ENCODE measurements around the gene MZB1. TPM values are rescaled to one million over a fixed set of nuclear protein-coding genes. Genes with fewer than 3 reads are reported as not detected.
A peak's percentile ranks its signal among the peaks of the same experiment; 100 is the strongest.

Gene MZB1
- total RNA-seq, 2 donors from 2014 or later = 39.9 to 55.2 TPM

DNA sequence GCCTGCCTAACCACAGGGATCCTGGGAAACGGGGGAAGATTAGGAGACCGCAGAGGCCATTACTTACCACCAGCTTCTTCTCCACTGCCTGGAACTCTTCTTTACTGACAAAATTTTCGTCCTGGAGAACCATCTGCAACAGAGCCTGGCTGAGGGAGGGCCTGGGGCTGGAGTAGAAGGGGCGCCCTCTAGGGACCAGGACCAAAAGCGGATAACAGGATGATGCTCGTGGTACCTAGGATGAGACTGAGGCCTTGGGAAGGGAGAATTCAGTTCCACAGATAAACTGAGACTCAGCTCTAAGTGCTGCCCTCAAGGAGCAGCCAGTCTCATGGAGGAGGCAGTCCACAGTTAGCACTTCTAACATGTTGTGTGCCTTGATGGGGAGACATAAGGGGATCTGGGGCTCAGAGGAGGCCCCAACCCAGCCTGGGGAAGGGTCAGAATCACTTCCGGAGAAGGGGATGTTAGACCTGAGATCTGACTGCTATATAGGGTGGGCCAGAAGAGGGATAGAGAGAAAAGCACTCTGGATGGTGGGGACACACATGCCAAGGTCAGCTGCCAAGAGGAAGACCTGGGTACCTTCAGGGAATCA, 12.9 kb upstream of the MZB1 start:
- no peak for ATAC-seq (replicated peaks)
- Mint-ChIP-seq H3K27me3 (no peaks in the 10 kb centered on the region), H3K4me1 (peaks cover 34% of the 10 kb centered on the region), H3K27ac (peak overlapping the region; percentile 96), H3K9me3 (no peaks in the 10 kb centered on the region), H3K4me3 (peak overlapping the region; percentile 87), H3K36me3 (ENCODE audit: low read depth) (peaks cover 14% of the 10 kb centered on the region)

DNA sequence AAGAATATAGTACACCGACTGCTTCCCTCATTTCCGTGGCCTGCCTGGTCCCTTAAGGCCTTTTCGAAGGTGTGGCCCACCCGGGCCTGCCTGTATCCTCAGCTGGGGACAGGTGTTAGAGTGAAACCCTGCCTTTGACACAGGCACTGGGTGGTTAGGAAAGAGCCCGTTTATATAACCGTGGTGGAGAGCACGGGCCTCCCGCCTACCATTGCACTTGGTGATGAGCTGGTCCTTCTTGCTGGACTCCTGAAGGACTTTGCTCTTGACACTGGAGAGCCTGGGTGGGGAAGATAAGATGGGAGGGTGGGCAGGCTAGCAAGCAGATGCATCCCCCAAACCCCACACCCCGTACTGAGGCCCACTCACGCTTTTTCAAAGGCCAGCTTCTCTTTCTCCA, 11.8 kb upstream of the MZB1 start:
- Mint-ChIP-seq H3K4me1 (peaks cover 34% of the 10 kb centered on the region), H3K27ac (no peak overlapping the region), H3K36me3 (ENCODE audit: low read depth) (peaks cover 20% of the 10 kb centered on the region), H3K27me3 (no peaks in the 10 kb centered on the region), H3K4me3 (no peak overlapping the region), H3K9me3 (no peaks in the 10 kb centered on the region)
- ATAC-seq (replicated peaks) = no peak

DNA sequence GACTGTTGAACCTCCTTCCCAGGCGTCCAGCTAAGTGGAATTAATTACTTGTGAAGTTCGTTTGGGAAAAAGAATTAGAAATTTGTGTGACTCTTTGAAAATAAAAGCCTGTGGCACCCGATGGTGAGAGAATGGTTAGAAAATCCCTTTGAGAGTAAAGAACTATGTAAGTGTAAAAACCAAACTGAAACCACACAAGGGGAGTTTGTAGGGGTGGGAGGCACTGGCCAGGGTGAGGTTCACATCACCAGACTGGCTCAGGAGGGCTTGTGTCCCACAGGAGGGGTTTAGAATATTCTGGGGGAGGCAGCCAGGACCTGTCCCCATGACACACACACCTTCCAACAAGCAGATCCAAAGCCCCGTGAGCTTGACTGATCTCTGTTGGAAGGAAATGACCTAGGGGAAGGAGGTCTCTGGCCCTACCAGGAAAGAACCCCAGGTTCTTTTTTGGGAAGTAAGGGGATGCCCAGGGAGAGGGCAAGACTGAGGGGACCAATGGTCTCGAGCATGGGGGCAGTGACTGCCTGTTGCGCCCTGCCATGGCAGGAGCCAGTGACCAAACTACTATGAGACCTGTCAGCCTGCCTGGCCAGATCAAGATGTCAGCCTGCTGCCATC, 9.9 kb upstream of the MZB1 start:
- H3K9me3 Mint-ChIP-seq = no peaks in the 10 kb centered on the region
- peaks cover 36% of the 10 kb centered on the region for H3K36me3 Mint-ChIP-seq (ENCODE audit: low read depth)

DNA sequence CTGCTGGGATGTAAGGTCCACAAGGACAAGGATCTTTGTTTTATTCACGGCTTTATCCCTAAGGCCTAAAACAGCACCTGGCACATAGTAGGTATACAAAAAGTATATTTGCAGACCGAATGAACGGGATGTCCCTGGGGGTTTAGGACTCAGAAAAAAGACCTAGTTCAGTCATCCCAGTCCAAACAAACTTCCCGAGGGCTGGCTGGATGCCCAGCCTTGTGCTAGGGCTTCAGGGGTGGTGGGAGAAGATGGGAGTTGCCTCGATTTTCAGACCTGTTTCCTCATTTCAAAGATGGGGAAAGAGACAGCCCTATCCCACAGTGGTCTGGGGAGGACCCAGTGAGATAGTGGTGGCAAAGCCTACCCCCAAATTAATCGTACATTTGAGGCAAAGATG, 8.2 kb upstream of the MZB1 start:
- Mint-ChIP-seq H3K36me3 (ENCODE audit: low read depth) (peaks cover 49% of the 10 kb centered on the region), H3K27me3 (no peaks in the 10 kb centered on the region), H3K27ac (peak overlapping the region; percentile 26), H3K9me3 (no peaks in the 10 kb centered on the region), H3K4me1 (peaks cover 24% of the 10 kb centered on the region), H3K4me3 (no peak overlapping the region)
- no peak for ATAC-seq (replicated peaks)

More for the DNA sequence above, 9.9 kb upstream of the MZB1 start:
- H3K4me1 Mint-ChIP-seq = peaks cover 38% of the 10 kb centered on the region
- no peak for ATAC-seq (replicated peaks)
- H3K27me3 Mint-ChIP-seq = no peaks in the 10 kb centered on the region
- peak overlapping the region; percentile 78 for H3K27ac Mint-ChIP-seq
- peak overlapping the region; percentile 30 for H3K4me3 Mint-ChIP-seq

DNA sequence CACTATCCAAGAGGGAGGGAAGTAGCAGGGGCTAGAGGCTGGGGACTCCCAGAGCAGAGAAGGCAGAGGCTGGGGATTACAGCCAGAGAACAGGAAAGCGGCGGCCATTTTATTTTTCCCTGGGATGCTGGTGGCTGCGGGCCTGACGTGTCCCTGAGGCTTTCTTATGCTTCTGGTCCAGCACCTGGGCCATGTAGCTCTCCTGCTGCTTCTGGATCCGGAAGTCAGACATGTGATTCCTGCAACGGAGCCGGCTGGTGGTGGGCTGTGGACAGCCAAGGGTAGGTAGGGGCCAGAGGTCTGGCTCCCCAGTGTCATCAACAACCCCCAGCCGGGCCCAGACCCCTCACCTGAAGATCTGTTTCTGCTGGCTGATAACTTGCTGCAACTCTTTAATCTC, 7.0 kb upstream of the MZB1 start:
- H3K9me3 Mint-ChIP-seq = no peaks in the 10 kb centered on the region
- peak overlapping the region; percentile 26 for H3K27ac Mint-ChIP-seq
- ATAC-seq (replicated peaks) = no peak
- no peaks in the 10 kb centered on the region for H3K27me3 Mint-ChIP-seq
- H3K4me3 Mint-ChIP-seq = peak overlapping the region; percentile 59
- H3K36me3 Mint-ChIP-seq (ENCODE audit: low read depth) = peaks cover 57% of the 10 kb centered on the region
- H3K4me1 Mint-ChIP-seq = peaks cover 22% of the 10 kb centered on the region

DNA sequence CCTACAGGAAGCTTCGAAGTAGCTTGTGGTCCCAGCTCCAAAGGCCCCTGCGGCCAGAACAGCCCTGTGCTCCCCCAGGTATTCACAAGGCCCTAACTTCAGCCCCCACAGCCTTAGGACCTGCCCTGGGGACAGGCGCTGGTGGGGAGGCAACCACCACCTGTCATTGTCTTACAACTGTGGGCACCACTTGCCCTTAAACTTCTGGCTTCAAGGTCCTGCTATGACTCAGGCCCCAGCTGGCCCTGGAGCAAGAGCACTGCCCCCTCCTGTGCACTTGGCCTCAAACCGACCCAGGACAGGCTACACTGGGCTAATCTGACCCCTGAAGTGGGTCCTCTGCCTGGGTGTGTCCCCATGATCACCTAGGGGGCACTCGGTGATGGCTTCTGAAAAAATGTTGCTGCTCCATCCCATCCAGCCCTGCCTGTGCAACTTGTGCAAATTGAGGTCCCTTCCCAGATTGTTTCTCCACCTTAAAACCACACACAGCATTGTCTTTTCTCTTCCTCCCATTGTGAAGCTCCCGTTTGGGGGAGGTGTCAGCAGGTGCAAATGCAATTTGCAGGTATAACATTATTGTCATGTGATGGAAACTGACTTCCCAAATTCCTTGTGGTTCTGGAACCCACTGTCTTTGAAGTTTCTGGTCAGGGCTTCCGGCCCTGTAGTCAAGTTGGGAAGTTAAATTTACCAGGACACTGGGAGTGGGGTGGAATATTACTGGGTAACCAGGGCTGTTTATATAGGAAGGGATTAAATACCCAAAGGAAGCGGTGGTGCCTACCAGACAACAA, 6.3 kb upstream of the MZB1 start:
- peak overlapping the region; percentile 59 for H3K4me3 Mint-ChIP-seq
- H3K27ac Mint-ChIP-seq = no peak overlapping the region
- no peak for ATAC-seq (replicated peaks)
- H3K4me1 Mint-ChIP-seq = peaks cover 28% of the 10 kb centered on the region
- no peaks in the 10 kb centered on the region for H3K9me3 Mint-ChIP-seq
- H3K36me3 Mint-ChIP-seq (ENCODE audit: low read depth) = peaks cover 64% of the 10 kb centered on the region
- H3K27me3 Mint-ChIP-seq = no peaks in the 10 kb centered on the region

DNA sequence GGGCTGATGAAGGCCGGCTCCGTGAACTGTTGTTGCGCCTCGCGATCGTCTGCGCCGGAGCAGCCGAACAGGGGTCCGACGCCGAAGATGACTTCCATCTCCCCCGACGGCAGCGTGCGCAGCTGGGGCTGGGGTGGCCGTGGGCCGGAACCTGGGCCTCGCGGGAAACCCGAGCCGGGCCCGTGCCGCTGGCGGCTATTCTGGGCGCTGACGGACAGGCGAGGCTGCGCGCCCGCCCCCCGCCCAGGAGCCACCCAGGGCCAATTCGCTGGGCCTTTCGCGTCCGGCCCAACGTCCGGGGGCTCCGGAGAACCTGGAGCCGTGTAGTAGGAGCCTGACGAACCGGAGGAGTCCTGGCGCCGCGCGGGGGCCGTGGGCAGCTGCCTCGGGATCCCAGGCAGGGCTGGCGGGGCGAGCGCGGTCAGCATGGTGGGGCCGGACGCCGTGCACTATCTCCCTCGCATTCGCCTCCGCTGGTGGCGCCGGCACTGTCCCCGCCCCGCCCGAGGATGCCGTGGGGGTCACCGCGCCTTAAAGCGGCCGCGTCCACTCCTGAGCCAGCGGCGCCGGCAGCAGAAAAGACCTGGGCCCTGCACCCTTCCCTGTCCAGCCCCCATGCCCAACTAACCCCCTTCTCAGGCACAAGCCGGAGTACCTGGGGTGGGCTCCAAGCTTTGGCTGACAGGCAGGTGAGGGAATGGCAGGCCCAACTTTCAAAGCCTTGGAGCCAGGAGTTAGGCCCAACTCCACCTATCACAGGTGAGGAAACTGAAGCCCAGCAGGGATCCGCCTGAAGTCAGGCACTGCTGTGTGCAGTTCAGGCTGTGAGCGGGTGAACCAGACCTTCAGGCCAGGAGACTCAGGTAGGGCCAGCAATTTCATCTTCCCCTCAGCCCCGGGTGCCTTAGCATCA, 5.2 kb upstream of the MZB1 start, which contains the start of gene PROB1:
Gene PROB1 (minus strand): TSS at position 451 of the 913 bp plus-strand sequence. CDS start 23 bp downstream, at position 428.
- peak within 1 kb of the TSS; percentile 90 for H3K27ac Mint-ChIP-seq
- peaks cover 70% of the 10 kb centered on the region for H3K36me3 Mint-ChIP-seq (ENCODE audit: low read depth)
- ATAC-seq (replicated peaks) = no peak

DNA sequence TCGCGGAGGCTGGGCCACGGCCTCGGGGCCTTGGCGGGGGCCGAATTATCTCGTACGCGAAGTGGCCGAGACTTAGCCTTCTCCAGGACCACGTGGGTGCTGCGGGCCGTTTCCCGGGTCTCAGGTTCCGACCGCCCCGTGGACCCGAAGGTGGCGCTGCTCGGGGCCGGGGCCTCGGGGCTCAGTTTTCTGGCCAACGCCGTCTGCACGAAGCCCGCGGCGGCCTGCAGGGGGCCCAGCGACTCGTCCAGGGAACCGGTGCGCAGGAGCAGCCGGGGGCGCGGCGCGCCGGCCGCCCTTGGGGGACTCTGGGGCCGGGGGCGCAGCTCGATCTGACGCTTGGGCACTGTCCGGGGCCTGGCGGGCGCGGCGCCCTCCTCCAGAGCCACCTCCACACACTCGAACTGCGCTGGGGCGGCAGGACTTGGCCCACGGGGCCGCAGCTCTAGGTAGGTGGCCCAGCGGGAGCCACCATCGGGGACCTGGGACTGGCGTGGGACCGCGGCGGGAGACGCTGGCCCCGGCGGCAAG, 4.5 kb upstream of the MZB1 start:
- Mint-ChIP-seq H3K4me1 (peaks cover 35% of the 10 kb centered on the region), H3K27me3 (no peaks in the 10 kb centered on the region), H3K36me3 (ENCODE audit: low read depth) (peaks cover 72% of the 10 kb centered on the region), H3K27ac (peak overlapping the region; percentile 90), H3K9me3 (no peaks in the 10 kb centered on the region), H3K4me3 (peak overlapping the region; percentile 97)
- no peak for ATAC-seq (replicated peaks)

More for the DNA sequence above, 5.2 kb upstream of the MZB1 start, which contains the start of gene PROB1:
- Mint-ChIP-seq H3K9me3 (no peaks in the 10 kb centered on the region), H3K27me3 (no peaks in the 10 kb centered on the region), H3K4me1 (peaks cover 34% of the 10 kb centered on the region), H3K4me3 (peak within 1 kb of the TSS; percentile 97)

DNA sequence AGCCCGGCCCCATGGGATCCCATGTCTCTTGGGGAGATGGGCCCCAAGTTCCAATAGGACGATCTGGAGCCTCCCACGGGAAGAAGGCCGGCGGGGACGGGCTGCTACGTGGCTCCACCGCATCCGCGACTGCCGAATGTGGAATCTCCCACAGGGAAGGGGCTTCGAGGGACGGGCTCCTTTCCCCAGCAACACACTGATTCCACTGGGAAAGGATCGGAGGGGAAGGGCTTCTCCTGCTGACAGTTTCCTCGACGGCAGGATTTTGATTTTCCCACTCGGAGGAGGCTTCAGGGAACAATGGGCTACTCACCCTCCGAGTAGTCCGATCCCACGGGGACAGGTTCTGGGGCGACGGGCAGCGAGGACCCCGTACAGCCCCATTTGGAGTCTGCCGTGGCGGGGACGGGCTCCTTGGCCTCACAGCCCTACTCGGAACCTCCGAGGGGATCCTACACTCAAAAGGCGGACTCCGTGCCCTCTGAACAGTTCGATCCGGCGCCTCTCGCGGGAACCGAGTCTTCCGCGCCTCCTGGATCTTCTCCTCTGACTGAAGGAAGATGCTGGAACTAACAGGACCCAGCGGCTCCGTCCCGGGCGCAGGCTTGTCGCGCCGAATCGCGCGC, 3.9 kb upstream of the MZB1 start:
- Mint-ChIP-seq H3K36me3 (ENCODE audit: low read depth) (peaks cover 71% of the 10 kb centered on the region), H3K27me3 (no peaks in the 10 kb centered on the region), H3K9me3 (no peaks in the 10 kb centered on the region), H3K4me3 (peak overlapping the region; percentile 97), H3K4me1 (peaks cover 33% of the 10 kb centered on the region), H3K27ac (peak overlapping the region; percentile 90)
- ATAC-seq (replicated peaks) = no peak

DNA sequence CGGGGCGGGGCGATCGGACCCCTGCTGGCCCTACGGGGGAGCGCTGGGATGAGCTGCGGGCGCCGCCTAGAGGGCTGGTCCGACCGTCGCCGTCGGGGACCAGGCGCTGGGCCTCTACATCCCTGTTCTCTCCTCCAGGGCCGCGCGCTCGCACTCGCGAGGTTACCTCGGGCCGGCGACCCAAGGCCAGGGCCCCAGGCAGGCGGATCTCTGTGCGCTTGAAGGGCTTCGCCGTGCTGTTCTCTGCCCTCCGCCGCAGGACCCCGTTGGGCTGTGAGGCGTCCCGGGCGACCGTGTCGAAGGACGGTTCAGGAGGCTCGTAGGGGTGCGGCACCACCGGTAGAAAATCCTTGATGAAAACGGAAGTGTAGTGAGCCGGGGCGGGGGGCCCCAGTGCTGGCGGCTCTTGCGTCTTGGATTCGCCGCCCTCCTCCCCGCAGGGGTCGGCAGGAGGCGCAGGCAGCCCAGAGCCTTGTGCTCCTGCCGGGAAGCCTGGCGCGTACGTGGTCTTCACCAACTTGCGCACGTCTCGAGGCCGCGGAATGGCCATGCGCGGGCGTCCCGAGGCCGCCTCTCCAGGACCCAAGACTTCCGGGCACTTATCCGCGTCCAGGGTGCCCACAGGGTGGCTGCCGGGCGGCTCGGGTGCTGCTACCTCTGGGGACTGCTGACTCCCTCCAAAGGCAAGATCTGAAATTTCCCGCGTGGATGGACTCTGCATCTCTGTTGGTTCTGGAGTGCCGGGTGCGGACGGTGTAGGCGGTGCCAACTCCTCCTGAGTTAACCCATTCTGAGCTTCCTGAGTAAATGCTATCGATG, 3.2 kb upstream of the MZB1 start:
- Mint-ChIP-seq H3K4me3 (peak overlapping the region; percentile 97), H3K27ac (peak overlapping the region; percentile 90), H3K4me1 (peaks cover 33% of the 10 kb centered on the region), H3K27me3 (no peaks in the 10 kb centered on the region), H3K9me3 (no peaks in the 10 kb centered on the region), H3K36me3 (ENCODE audit: low read depth) (peaks cover 68% of the 10 kb centered on the region)
- ATAC-seq (replicated peaks) = peak; percentile 68

DNA sequence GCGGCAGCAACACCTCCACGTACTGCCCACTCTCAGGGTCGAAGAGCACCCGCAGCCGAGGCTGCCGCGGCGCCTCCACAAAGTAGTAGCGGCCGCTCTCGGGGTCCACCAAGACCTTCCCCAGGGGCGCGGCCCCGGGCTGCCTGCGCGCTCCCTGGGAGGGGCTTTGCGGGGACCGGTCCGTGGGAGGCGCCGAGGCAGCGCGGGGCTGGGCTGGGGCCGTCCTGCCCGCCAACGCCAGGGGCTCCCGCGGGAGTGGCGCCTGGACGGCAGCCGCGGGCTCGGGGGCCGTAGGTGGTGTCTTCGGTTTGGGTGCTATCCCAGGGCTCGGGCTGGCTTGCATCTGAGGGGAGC, 2.6 kb upstream of the MZB1 start:
- peak; percentile 21 for ATAC-seq (replicated peaks)
- Mint-ChIP-seq H3K4me3 (peak overlapping the region; percentile 97), H3K27ac (peak overlapping the region; percentile 99), H3K9me3 (no peaks in the 10 kb centered on the region), H3K27me3 (no peaks in the 10 kb centered on the region), H3K36me3 (ENCODE audit: low read depth) (peaks cover 66% of the 10 kb centered on the region), H3K4me1 (peaks cover 33% of the 10 kb centered on the region)

DNA sequence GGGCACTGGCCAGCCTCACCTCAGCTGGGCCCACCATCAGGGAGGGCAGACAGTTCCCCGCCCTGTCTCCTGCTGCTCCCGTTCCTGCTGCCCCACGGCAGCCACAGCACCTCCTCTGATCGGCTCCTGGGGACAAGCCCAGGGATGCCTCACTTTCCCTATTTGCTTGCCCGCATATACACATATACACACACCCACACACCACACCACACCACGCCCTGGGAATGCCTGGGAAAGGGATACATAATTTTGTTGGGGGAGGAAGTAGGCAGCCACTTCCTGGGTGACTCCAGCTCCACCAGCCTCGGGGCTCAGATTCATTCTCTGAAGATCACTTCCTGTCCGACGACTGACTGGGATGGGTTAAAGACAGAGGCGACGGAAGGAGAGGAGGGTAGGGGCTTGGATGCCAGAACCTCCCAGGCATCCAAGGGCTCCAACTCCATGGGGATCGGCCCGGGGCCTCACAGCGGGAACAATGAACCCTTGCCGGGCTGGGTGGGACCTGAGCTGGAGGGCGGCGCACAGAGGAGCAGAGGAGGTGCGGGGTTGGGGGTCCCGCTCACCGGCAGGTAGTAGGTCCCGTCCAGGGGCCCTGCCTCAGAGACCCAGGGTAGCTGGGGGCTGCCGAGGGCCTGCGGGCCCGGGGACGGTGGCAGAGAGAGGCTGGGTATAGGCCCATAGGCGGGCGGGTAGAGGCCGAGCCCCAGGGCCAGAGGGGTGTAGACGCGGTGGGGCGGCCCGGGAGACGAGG, 2.0 kb upstream of the MZB1 start:
- ATAC-seq (replicated peaks) = peak; percentile 20
- Mint-ChIP-seq H3K36me3 (ENCODE audit: low read depth) (peaks cover 61% of the 10 kb centered on the region), H3K4me3 (peak overlapping the region; percentile 97), H3K4me1 (peaks cover 28% of the 10 kb centered on the region), H3K27me3 (no peaks in the 10 kb centered on the region), H3K9me3 (no peaks in the 10 kb centered on the region), H3K27ac (peak overlapping the region; percentile 99)
